Measurements from ENCODE around the gene SCN5A. TPM values are rescaled to one million over a fixed set of nuclear protein-coding genes. Genes with fewer than 3 reads are reported as not detected.

Gene SCN5A
- total RNA-seq, 2 experiments from 2014 or later: 0.39 to 1.3 TPM

GRCh38 chr3:38528457-38528856, 121.0 kb downstream of the SCN5A start:
- DNase-seq: no peak
- Mint-ChIP-seq H3K4me1 (no peaks in the 10 kb centered on the region), H3K27ac (no peak overlapping the region), H3K4me3 (no peak overlapping the region), H3K9me3 (no peaks in the 10 kb centered on the region), H3K36me3 (peaks cover 22% of the 10 kb centered on the region), H3K27me3 (no peaks in the 10 kb centered on the region)

GRCh38 chr3:38526792-38527191, 122.7 kb downstream of the SCN5A start:
- Mint-ChIP-seq H3K4me1 (no peaks in the 10 kb centered on the region), H3K4me3 (no peak overlapping the region), H3K36me3 (peaks cover 22% of the 10 kb centered on the region), H3K9me3 (no peaks in the 10 kb centered on the region), H3K27me3 (no peaks in the 10 kb centered on the region), H3K27ac (no peak overlapping the region)
- DNase-seq: no peak

GRCh38 chr3:38524141-38524739, 125.2 kb downstream of the SCN5A start:
- Mint-ChIP-seq H3K9me3 (no peaks in the 10 kb centered on the region), H3K36me3 (peaks cover 21% of the 10 kb centered on the region), H3K27ac (no peak overlapping the region), H3K4me3 (no peak overlapping the region), H3K4me1 (peaks cover 15% of the 10 kb centered on the region), H3K27me3 (no peaks in the 10 kb centered on the region)
- no peak for DNase-seq

- Mint-ChIP-seq H3K27me3 (no peaks in the 10 kb centered on the region), H3K4me3 (no peak overlapping the region), H3K36me3 (peaks cover 18% of the 10 kb centered on the region), H3K4me1 (peaks cover 23% of the 10 kb centered on the region), H3K27ac (no peak overlapping the region), H3K9me3 (no peaks in the 10 kb centered on the region)
- DNase-seq: no peak
These were observed 127.5 kb downstream of the SCN5A start for GRCh38 chr3:38522002-38522401.

- Mint-ChIP-seq H3K9me3 (no peaks in the 10 kb centered on the region), H3K36me3 (peaks cover 20% of the 10 kb centered on the region), H3K27ac (no peak overlapping the region), H3K27me3 (no peaks in the 10 kb centered on the region), H3K4me3 (no peak overlapping the region), H3K4me1 (peaks cover 23% of the 10 kb centered on the region)
- DNase-seq: peak; percentile 32
These were observed 128.0 kb downstream of the SCN5A start for GRCh38 chr3:38521391-38521987.

- DNase-seq: peak; percentile 9
- Mint-ChIP-seq H3K4me1 (peaks cover 23% of the 10 kb centered on the region), H3K9me3 (no peaks in the 10 kb centered on the region), H3K4me3 (peak overlapping the region; percentile 8), H3K36me3 (peaks cover 18% of the 10 kb centered on the region), H3K27ac (peak overlapping the region; percentile 71), H3K27me3 (no peaks in the 10 kb centered on the region)
These were observed 129.8 kb downstream of the SCN5A start for GRCh38 chr3:38519651-38520050.

- Mint-ChIP-seq H3K36me3 (peaks cover 16% of the 10 kb centered on the region), H3K27ac (no peak overlapping the region), H3K27me3 (no peaks in the 10 kb centered on the region), H3K4me1 (peaks cover 23% of the 10 kb centered on the region), H3K9me3 (no peaks in the 10 kb centered on the region), H3K4me3 (no peak overlapping the region)
- DNase-seq: no peak
These were observed 130.5 kb downstream of the SCN5A start for GRCh38 chr3:38519000-38519399.

- Mint-ChIP-seq H3K27me3 (no peaks in the 10 kb centered on the region), H3K9me3 (no peaks in the 10 kb centered on the region), H3K36me3 (peaks cover 19% of the 10 kb centered on the region), H3K27ac (no peak overlapping the region), H3K4me1 (peaks cover 23% of the 10 kb centered on the region), H3K4me3 (no peak overlapping the region)
- DNase-seq: no peak
These were observed 132.8 kb downstream of the SCN5A start for GRCh38 chr3:38516669-38517068.

- Mint-ChIP-seq H3K4me1 (peaks cover 19% of the 10 kb centered on the region), H3K27me3 (no peaks in the 10 kb centered on the region), H3K4me3 (no peak overlapping the region), H3K9me3 (no peaks in the 10 kb centered on the region), H3K36me3 (peaks cover 19% of the 10 kb centered on the region), H3K27ac (no peak overlapping the region)
- no peak for DNase-seq
These were observed 134.1 kb downstream of the SCN5A start for GRCh38 chr3:38515367-38515766.

- no peak overlapping the region for H3K27ac Mint-ChIP-seq
- no peak for DNase-seq
These were observed 137.9 kb downstream of the SCN5A start for GRCh38 chr3:38511546-38511945.

GRCh38 chr3:38510631-38511030, 138.9 kb downstream of the SCN5A start:
- DNase-seq: no peak
- no peaks in the 10 kb centered on the region for H3K4me1 Mint-ChIP-seq
- H3K4me3 Mint-ChIP-seq: no peak overlapping the region
- no peaks in the 10 kb centered on the region for H3K27me3 Mint-ChIP-seq
- peaks cover 23% of the 10 kb centered on the region for H3K36me3 Mint-ChIP-seq
- no peaks in the 10 kb centered on the region for H3K9me3 Mint-ChIP-seq
- no peak overlapping the region for H3K27ac Mint-ChIP-seq

More at GRCh38 chr3:38511546-38511945, 137.9 kb downstream of the SCN5A start:
- H3K4me1 Mint-ChIP-seq: no peaks in the 10 kb centered on the region
- H3K27me3 Mint-ChIP-seq: no peaks in the 10 kb centered on the region
- H3K36me3 Mint-ChIP-seq: peaks cover 25% of the 10 kb centered on the region
- H3K4me3 Mint-ChIP-seq: no peak overlapping the region
- no peaks in the 10 kb centered on the region for H3K9me3 Mint-ChIP-seq

GRCh38 chr3:38509732-38510131, 139.8 kb downstream of the SCN5A start:
- H3K9me3 Mint-ChIP-seq: no peaks in the 10 kb centered on the region
- DNase-seq: no peak
- H3K27ac Mint-ChIP-seq: no peak overlapping the region
- H3K4me3 Mint-ChIP-seq: no peak overlapping the region
- H3K4me1 Mint-ChIP-seq: no peaks in the 10 kb centered on the region
- no peaks in the 10 kb centered on the region for H3K27me3 Mint-ChIP-seq
- H3K36me3 Mint-ChIP-seq: peaks cover 20% of the 10 kb centered on the region

GRCh38 chr3:38507120-38507519, 142.4 kb downstream of the SCN5A start:
- H3K9me3 Mint-ChIP-seq: no peaks in the 10 kb centered on the region
- H3K27me3 Mint-ChIP-seq: no peaks in the 10 kb centered on the region
- H3K27ac Mint-ChIP-seq: no peak overlapping the region
- H3K4me1 Mint-ChIP-seq: no peaks in the 10 kb centered on the region
- H3K4me3 Mint-ChIP-seq: no peak overlapping the region
- DNase-seq: no peak
- peaks cover 14% of the 10 kb centered on the region for H3K36me3 Mint-ChIP-seq

- Mint-ChIP-seq H3K36me3 (peaks cover 11% of the 10 kb centered on the region), H3K4me1 (peaks cover 16% of the 10 kb centered on the region), H3K27ac (no peak overlapping the region), H3K27me3 (no peaks in the 10 kb centered on the region), H3K4me3 (no peak overlapping the region), H3K9me3 (no peaks in the 10 kb centered on the region)
- no peak for DNase-seq
These were observed 148.6 kb downstream of the SCN5A start for GRCh38 chr3:38500688-38501417.

Data from activated naive CD8-positive, alpha-beta T cell treated with anti-CD3 and anti-CD28 coated beads for 36 hours (primary cell).